CD4-positive, alpha-beta T cell treated with Interleukin-10 for 1 hour (primary cell): Measurements from ENCODE around the gene PPIL6.
"Not testable (repeated sequence)": the region's sequence is repeated elsewhere in the genome, so short reads cannot be mapped to it uniquely, and the experiment has no call there.

Experiments
- DNase-seq: peaks from one replicate; pipeline ENCODE4 v3.0.0-alpha.2; 2020

PPIL6 gene

GRCh38 chr6:109393886-109394281, 46.5 kb downstream of the PPIL6 start:
- no peak for DNase-seq

- DNase-seq: no peak
Measured at GRCh38 chr6:109393157-109393885, 47.1 kb downstream of the PPIL6 start.

GRCh38 chr6:109389650-109390274, 50.7 kb downstream of the PPIL6 start:
- DNase-seq: no peak

- no peak for DNase-seq
Measured at GRCh38 chr6:109388265-109388664, 52.2 kb downstream of the PPIL6 start.

- no peak for DNase-seq
Measured at GRCh38 chr6:109383438-109383940, 56.9 kb downstream of the PPIL6 start.

GRCh38 chr6:109382576-109383437, 57.6 kb downstream of the PPIL6 start:
- DNase-seq: peak; percentile 93

- peak; percentile 94 for DNase-seq
Measured at GRCh38 chr6:109381747-109382575, 58.5 kb downstream of the PPIL6 start, which contains the start of gene CD164. Gene CD164 (minus strand): TSS chr6:109382467. CDS start chr6:109382378, 89 bp downstream.

GRCh38 chr6:109381061-109381746, 59.2 kb downstream of the PPIL6 start:
- peak; percentile 29 for DNase-seq

GRCh38 chr6:109379711-109380110, 60.7 kb downstream of the PPIL6 start:
- no peak for DNase-seq

GRCh38 chr6:109377717-109378116, 62.7 kb downstream of the PPIL6 start:
- DNase-seq: no peak

GRCh38 chr6:109374326-109374892, 66.0 kb downstream of the PPIL6 start:
- DNase-seq: no peak

GRCh38 chr6:109373762-109374161, 66.7 kb downstream of the PPIL6 start:
- peak; percentile 22 for DNase-seq

GRCh38 chr6:109373331-109373730, 67.1 kb downstream of the PPIL6 start:
- DNase-seq: no peak

GRCh38 chr6:109372130-109372529, 68.3 kb downstream of the PPIL6 start:
- no peak for DNase-seq

- DNase-seq: no peak
Measured at GRCh38 chr6:109370792-109371191, 69.6 kb downstream of the PPIL6 start.

GRCh38 chr6:109370336-109370735, 70.1 kb downstream of the PPIL6 start:
- DNase-seq: no peak

GRCh38 chr6:109369728-109370127, 70.7 kb downstream of the PPIL6 start:
- DNase-seq: no peak

GRCh38 chr6:109364382-109365078, 75.9 kb downstream of the PPIL6 start:
- not testable (repeated sequence) for DNase-seq

GRCh38 chr6:109363753-109364152, 76.7 kb downstream of the PPIL6 start:
- no peak for DNase-seq

GRCh38 chr6:109362102-109362884, 78.1 kb downstream of the PPIL6 start:
- no peak for DNase-seq
